Adipocyte (in vitro differentiated cells): ENCODE data around the gene BEAN1.
"Not testable (repeated sequence)": the region's sequence is repeated elsewhere in the genome, so short reads cannot be mapped to it uniquely, and the experiment has no call there.

Experiments
- DNase-seq: peaks from one replicate; pipeline ENCODE4 v3.0.0-alpha.2; 2015; ENCODE audit warnings: low read depth
- H3K27me3 ChIP-seq: replicated peaks from 2 replicates; pipeline ENCODE4 v1.7.0; 2013; ENCODE audit warnings: mild to moderate bottlenecking, low read length, moderate library complexity; ENCODE audit not compliant: control insufficient read depth, insufficient read depth
- H3K36me3 ChIP-seq: 2 replicates; pipeline ENCODE4 v1.7.0; 2013; ENCODE audit warnings: low read length, mild to moderate bottlenecking, moderate library complexity; ENCODE audit not compliant: control insufficient read depth, insufficient read depth, severe bottlenecking
- H3K4me1 ChIP-seq: 2 replicates; pipeline ENCODE4 v1.7.0; 2013; ENCODE audit warnings: mild to moderate bottlenecking, low read length, moderate library complexity; ENCODE audit not compliant: control insufficient read depth, insufficient read depth
- H3K4me3 ChIP-seq: 2 replicates; pipeline ENCODE4 v1.7.0; 2013; ENCODE audit warnings: mild to moderate bottlenecking, low read length, moderate library complexity
- H3K9ac ChIP-seq: 2 replicates; pipeline ENCODE4 v1.7.0; 2013; ENCODE audit warnings: mild to moderate bottlenecking, low read length, moderate library complexity
- H3K9me3 ChIP-seq: 2 replicates; pipeline ENCODE4 v1.7.0; 2013; ENCODE audit warnings: mild to moderate bottlenecking, low read length, moderate library complexity; ENCODE audit not compliant: control insufficient read depth

BEAN1 gene

GRCh38 chr16:66493490-66494401 lies 66.7 kb downstream of the BEAN1 start:
- Histone ChIP-seq H3K36me3 (no peaks in the 10 kb centered on the region), H3K9me3 (no peaks in the 10 kb centered on the region), H3K9ac (no peak overlapping the region), H3K4me3 (no peak overlapping the region), H3K27me3 (no peaks in the 10 kb centered on the region), H3K4me1 (no peaks in the 10 kb centered on the region)
- no peak for DNase-seq

GRCh38 chr16:66494916-66495315 lies 67.8 kb downstream of the BEAN1 start:
- no peak overlapping the region for H3K4me3 ChIP-seq
- H3K4me1 ChIP-seq: no peaks in the 10 kb centered on the region
- no peak overlapping the region for H3K9ac ChIP-seq
- no peaks in the 10 kb centered on the region for H3K27me3 ChIP-seq
- DNase-seq: no peak
- no peaks in the 10 kb centered on the region for H3K36me3 ChIP-seq
- H3K9me3 ChIP-seq: no peaks in the 10 kb centered on the region

- Histone ChIP-seq H3K36me3 (no peaks in the 10 kb centered on the region), H3K9me3 (no peaks in the 10 kb centered on the region), H3K9ac (no peak overlapping the region), H3K4me1 (no peaks in the 10 kb centered on the region), H3K4me3 (no peak overlapping the region), H3K27me3 (no peaks in the 10 kb centered on the region)
- no peak for DNase-seq
These were observed 68.3 kb downstream of the BEAN1 start for GRCh38 chr16:66495440-66495839.

GRCh38 chr16:66496226-66496625 lies 69.1 kb downstream of the BEAN1 start:
- not testable (repeated sequence) for H3K4me3 ChIP-seq, H3K4me1 ChIP-seq, H3K9ac ChIP-seq, H3K27me3 ChIP-seq, H3K36me3 ChIP-seq, DNase-seq, H3K9me3 ChIP-seq

GRCh38 chr16:66497921-66498320 lies 70.8 kb downstream of the BEAN1 start:
- H3K4me3 ChIP-seq, DNase-seq, H3K9me3 ChIP-seq, H3K36me3 ChIP-seq, H3K4me1 ChIP-seq, H3K9ac ChIP-seq, H3K27me3 ChIP-seq: not testable (repeated sequence)

GRCh38 chr16:66501563-66501962 lies 74.5 kb downstream of the BEAN1 start:
- not testable (repeated sequence) for DNase-seq, H3K36me3 ChIP-seq, H3K27me3 ChIP-seq, H3K9me3 ChIP-seq, H3K9ac ChIP-seq, H3K4me3 ChIP-seq
- H3K4me1 ChIP-seq: peaks cover 21% of the 10 kb centered on the region

GRCh38 chr16:66502020-66502913 lies 75.2 kb downstream of the BEAN1 start:
- Histone ChIP-seq H3K9ac (peak overlapping the region; percentile 76), H3K4me3 (peak overlapping the region; percentile 26), H3K36me3 (no peaks in the 10 kb centered on the region), H3K27me3 (no peaks in the 10 kb centered on the region), H3K9me3 (no peaks in the 10 kb centered on the region), H3K4me1 (peaks cover 21% of the 10 kb centered on the region)
- peak; percentile 60 for DNase-seq

- no peak for DNase-seq
- Histone ChIP-seq H3K9ac (peak overlapping the region; percentile 76), H3K36me3 (no peaks in the 10 kb centered on the region), H3K4me1 (peaks cover 25% of the 10 kb centered on the region), H3K27me3 (no peaks in the 10 kb centered on the region), H3K9me3 (no peaks in the 10 kb centered on the region), H3K4me3 (peak overlapping the region; percentile 26)
These were observed 75.9 kb downstream of the BEAN1 start for GRCh38 chr16:66503030-66503429.

- H3K36me3 ChIP-seq: no peaks in the 10 kb centered on the region
- H3K9me3 ChIP-seq: no peaks in the 10 kb centered on the region
- no peaks in the 10 kb centered on the region for H3K27me3 ChIP-seq
- H3K4me3 ChIP-seq: peak overlapping the region; percentile 30
- H3K4me1 ChIP-seq: peaks cover 31% of the 10 kb centered on the region
- no peak for DNase-seq
- peak overlapping the region; percentile 76 for H3K9ac ChIP-seq
These were observed 76.5 kb downstream of the BEAN1 start for GRCh38 chr16:66503612-66504011.

GRCh38 chr16:66507731-66508239 lies 80.7 kb downstream of the BEAN1 start:
- H3K27me3 ChIP-seq: no peaks in the 10 kb centered on the region
- H3K36me3 ChIP-seq: no peaks in the 10 kb centered on the region
- no peak overlapping the region for H3K4me3 ChIP-seq
- H3K4me1 ChIP-seq: peaks cover 56% of the 10 kb centered on the region
- H3K9me3 ChIP-seq: no peaks in the 10 kb centered on the region
- DNase-seq: no peak
- H3K9ac ChIP-seq: no peak overlapping the region

- peak; percentile 51 for DNase-seq
- peaks cover 53% of the 10 kb centered on the region for H3K4me1 ChIP-seq
- no peaks in the 10 kb centered on the region for H3K27me3 ChIP-seq
- no peaks in the 10 kb centered on the region for H3K36me3 ChIP-seq
- no peaks in the 10 kb centered on the region for H3K9me3 ChIP-seq
- H3K9ac ChIP-seq: no peak overlapping the region
- no peak overlapping the region for H3K4me3 ChIP-seq
These were observed 81.3 kb downstream of the BEAN1 start for GRCh38 chr16:66508248-66508913.
